Measurements from ENCODE around the gene IL22RA2.

Gene IL22RA2

DNA sequence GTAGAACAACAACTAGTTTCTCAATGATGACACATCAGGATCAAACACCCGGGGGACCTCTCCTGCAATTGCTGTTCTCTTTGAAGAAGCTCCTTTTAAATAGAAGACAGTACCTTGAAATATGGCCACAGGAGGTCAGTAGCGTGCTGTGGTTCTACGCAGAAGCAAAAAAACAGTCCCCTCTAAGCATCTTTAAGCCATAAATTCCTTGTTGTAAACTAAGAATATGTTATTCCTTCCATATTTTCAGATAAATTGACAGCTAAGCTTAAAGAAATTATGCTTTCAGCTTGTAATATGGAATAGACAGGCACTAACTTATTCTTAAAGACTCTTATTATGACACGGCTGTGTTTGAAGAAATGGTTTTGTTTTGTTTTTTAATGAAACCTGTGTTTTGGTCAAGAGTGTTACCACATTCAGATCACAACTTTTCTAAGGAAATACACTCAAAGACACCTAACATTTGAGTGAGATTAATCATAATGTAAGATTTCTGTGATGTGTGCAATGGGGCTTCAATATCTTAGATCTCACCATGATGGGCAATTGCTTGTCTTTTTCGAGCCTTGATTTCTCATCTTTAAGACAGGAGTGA is 78.9 kb downstream of the IL22RA2 start:
- peak; percentile 38 to 48 for DNase-seq

Data from stimulated activated CD4-positive, alpha-beta T cell treated with anti-CD3 and anti-CD28 coated beads, Interleukin-2, amount 100 ng/mL, for 48 hours (primary cell).